H1 (cell line): ENCODE measurements around the gene SLMAP.

Experiments
- CTCF ChIP-seq, 3 experiments: IDR thresholded peaks; 1 replicate in 2 of 3; 2 replicates in 1 of 3; pipeline versions ENCODE4 v1.5.1 to v1.6.1; 2011; ENCODE audit warnings: low read length in 3 of 3, mild to moderate bottlenecking in 3 of 3, inconsistent platforms in 2 of 3, low read depth in 1 of 3, moderate library complexity in 1 of 3; ENCODE audit not compliant: insufficient read depth in 1 of 3; ENCODE audit errors: control extremely low read depth in 1 of 3
- FOSL1 ChIP-seq: IDR thresholded peaks from 2 replicates; pipeline ENCODE4 v1.6.1; 2011; ENCODE audit warnings: mild to moderate bottlenecking, low read depth, low read length, moderate library complexity; ENCODE audit not compliant: insufficient read depth
- JUND ChIP-seq: IDR thresholded peaks from 2 replicates; pipeline ENCODE4 v1.6.1; 2011; ENCODE audit warnings: mild to moderate bottlenecking, improper control_type of control experiment, low read length
- POLR2A ChIP-seq, 2 experiments: IDR thresholded peaks; 1 replicate in 1 of 2; 2 replicates in 1 of 2; pipeline ENCODE4 v1.6.1; 2011; ENCODE audit warnings: low read depth in 2 of 2, low read length in 2 of 2, mild to moderate bottlenecking in 2 of 2; ENCODE audit errors: control extremely low read depth in 1 of 2
- POLR2AphosphoS5 ChIP-seq: IDR thresholded peaks from 2 replicates; pipeline ENCODE4 v1.6.1; 2011; ENCODE audit warnings: low read depth, low read length
- SIN3A ChIP-seq, 2 experiments: IDR thresholded peaks in 1 of 2; conservative IDR thresholded peaks in 1 of 2; 2 replicates each; pipeline ENCODE4 v1.6.1; 2011 to 2012; ENCODE audit warnings: low read length in 2 of 2, improper control_type of control experiment in 1 of 2, low read depth in 1 of 2, mild to moderate bottlenecking in 1 of 2

GRCh38 chr3:57740027-57740426 lies 16.1 kb upstream of the SLMAP start:
- no peak for TF ChIP-seq CTCF (IDR thresholded peaks at IDR 0.05; ENCODE audit: control extremely low read depth in 1 of 3, insufficient read depth in 1 of 3, low read depth in 1 of 3, low read length in 3 of 3)
- TF ChIP-seq JUND, result no peak
- no peak for TF ChIP-seq FOSL1
- TF ChIP-seq POLR2A (IDR thresholded peaks at IDR 0.05; ENCODE audit: control extremely low read depth in 1 of 2, low read depth in 2 of 2, low read length in 2 of 2), result no peak
- no peak for TF ChIP-seq POLR2AphosphoS5
- TF ChIP-seq SIN3A (conservative IDR thresholded peaks at IDR 0.05 in 1 of 2, IDR thresholded peaks at IDR 0.05 in 1 of 2; ENCODE audit: low read depth in 1 of 2, low read length in 2 of 2), result no peak
